ENCODE results near the gene CDC20B. TPM values are rescaled to one million over a fixed set of nuclear protein-coding genes. Genes with fewer than 3 reads are reported as not detected.

CDC20B gene
- total RNA-seq, 1 donor from 2014 or later: 0.34 TPM

GRCh38 chr5:55063220-55063863 lies 109.6 kb downstream of the CDC20B start:
- Mint-ChIP-seq H3K27me3 (ENCODE audit: unreplicated experiment) (peaks cover 1% of the 10 kb centered on the region), H3K36me3 (ENCODE audit: unreplicated experiment) (no peaks in the 10 kb centered on the region), H3K9me3 (ENCODE audit: unreplicated experiment) (no peaks in the 10 kb centered on the region), H3K4me3 (ENCODE audit: unreplicated experiment) (no peak overlapping the region), H3K4me1 (ENCODE audit: low read depth, unreplicated experiment) (no peaks in the 10 kb centered on the region), H3K27ac (ENCODE audit: unreplicated experiment) (no peak overlapping the region)
- TF ChIP-seq, protein P1, sequence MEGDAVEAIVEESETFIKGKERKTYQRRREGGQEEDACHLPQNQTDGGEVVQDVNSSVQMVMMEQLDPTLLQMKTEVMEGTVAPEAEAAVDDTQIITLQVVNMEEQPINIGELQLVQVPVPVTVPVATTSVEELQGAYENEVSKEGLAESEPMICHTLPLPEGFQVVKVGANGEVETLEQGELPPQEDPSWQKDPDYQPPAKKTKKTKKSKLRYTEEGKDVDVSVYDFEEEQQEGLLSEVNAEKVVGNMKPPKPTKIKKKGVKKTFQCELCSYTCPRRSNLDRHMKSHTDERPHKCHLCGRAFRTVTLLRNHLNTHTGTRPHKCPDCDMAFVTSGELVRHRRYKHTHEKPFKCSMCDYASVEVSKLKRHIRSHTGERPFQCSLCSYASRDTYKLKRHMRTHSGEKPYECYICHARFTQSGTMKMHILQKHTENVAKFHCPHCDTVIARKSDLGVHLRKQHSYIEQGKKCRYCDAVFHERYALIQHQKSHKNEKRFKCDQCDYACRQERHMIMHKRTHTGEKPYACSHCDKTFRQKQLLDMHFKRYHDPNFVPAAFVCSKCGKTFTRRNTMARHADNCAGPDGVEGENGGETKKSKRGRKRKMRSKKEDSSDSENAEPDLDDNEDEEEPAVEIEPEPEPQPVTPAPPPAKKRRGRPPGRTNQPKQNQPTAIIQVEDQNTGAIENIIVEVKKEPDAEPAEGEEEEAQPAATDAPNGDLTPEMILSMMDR (IDR thresholded peaks at IDR 0.05; ENCODE audit: partially characterized antibody, unreplicated experiment): no peak
- DNase-seq: no peak

Small RNAs within 50 kb of the gene (microRNA-seq; reads per million reads assigned to microRNA genes)
- gene MIR449A (ENCODE audit: unreplicated experiment) (1,316 reads per million, percentile 90 among the genes with 10 or more reads in this experiment), gene MIR449B (ENCODE audit: unreplicated experiment) (16.7 reads per million, percentile 57 among the genes with 10 or more reads in this experiment), gene MIR449C (ENCODE audit: unreplicated experiment) (343 reads per million, percentile 84 among the genes with 10 or more reads in this experiment)

Other genes with a start within 250 kb of the CDC20B start
- gene ESM1, start 187.6 kb downstream of the CDC20B start, total RNA-seq (ENCODE audit: unreplicated experiment): not detected
- not detected for gene GZMK, start 148.9 kb downstream of the CDC20B start, total RNA-seq (ENCODE audit: unreplicated experiment)
- not detected for gene GZMA, start 70.5 kb downstream of the CDC20B start, total RNA-seq (ENCODE audit: unreplicated experiment)
- gene GPX8, start 13.0 kb downstream of the CDC20B start, total RNA-seq (ENCODE audit: unreplicated experiment): 2.7 TPM
- gene MCIDAS, start 54.1 kb upstream of the CDC20B start, total RNA-seq (ENCODE audit: unreplicated experiment): not detected
- not detected for gene CCNO, start 60.4 kb upstream of the CDC20B start, total RNA-seq (ENCODE audit: unreplicated experiment)
- gene DHX29, start 134.5 kb upstream of the CDC20B start, total RNA-seq (ENCODE audit: unreplicated experiment): 22.9 TPM
- gene MTREX, start 134.8 kb upstream of the CDC20B start, total RNA-seq (ENCODE audit: unreplicated experiment): 81.9 TPM